Right renal pelvis (tissue), 4 donors: ENCODE data around the gene TEAD3. TPM values are rescaled to one million over a fixed set of nuclear protein-coding genes. Genes with fewer than 3 reads are reported as not detected.

Experiments
- DNase-seq, 4 donors: peaks; one replicate each; pipeline ENCODE4 v3.0.0-alpha.2; 2013; ENCODE audit warnings: low read depth in 4 of 4, low spot score in 3 of 4, missing footprints in 1 of 4
- polyA plus RNA-seq, 4 donors: library from polyadenylated mRNA; unstranded; fragments of 120-200 nt; gene quantifications; one replicate each; pipeline ENCODE4 v1.2.1, GENCODE V29; 2013; ENCODE audit not compliant: insufficient read length in 4 of 4

The TEAD3 gene
- polyA plus RNA-seq, 4 donors, result 42.6 to 53.0 (median 47.7) TPM

- no peak for DNase-seq
These were observed 68.3 kb downstream of the TEAD3 start for GRCh38 chr6:35428421-35429149.

DNA sequence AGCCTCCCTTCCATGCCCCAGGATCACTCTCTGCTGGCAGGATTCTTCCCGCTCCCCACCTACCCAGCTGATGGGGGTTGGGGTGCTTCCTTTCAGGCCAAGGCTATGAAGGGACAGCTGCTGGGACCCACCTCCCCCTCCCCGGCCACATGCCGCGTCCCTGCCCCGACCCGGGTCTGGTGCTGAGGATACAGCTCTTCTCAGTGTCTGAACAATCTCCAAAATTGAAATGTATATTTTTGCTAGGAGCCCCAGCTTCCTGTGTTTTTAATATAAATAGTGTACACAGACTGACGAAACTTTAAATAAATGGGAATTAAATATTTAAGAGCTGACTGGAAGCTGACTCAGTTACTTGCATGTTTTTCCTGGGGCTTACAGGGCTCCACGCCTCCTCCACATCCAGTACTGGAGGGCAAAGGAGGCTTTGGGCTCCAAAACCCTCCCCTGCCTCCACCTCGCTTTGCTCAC, 69.0 kb downstream of the TEAD3 start:
- no peak for DNase-seq

- DNase-seq, result no peak
These were observed 69.4 kb downstream of the TEAD3 start for GRCh38 chr6:35427435-35427834.

- DNase-seq, result no peak
These were observed 70.8 kb downstream of the TEAD3 start for GRCh38 chr6:35426074-35426473.

DNA sequence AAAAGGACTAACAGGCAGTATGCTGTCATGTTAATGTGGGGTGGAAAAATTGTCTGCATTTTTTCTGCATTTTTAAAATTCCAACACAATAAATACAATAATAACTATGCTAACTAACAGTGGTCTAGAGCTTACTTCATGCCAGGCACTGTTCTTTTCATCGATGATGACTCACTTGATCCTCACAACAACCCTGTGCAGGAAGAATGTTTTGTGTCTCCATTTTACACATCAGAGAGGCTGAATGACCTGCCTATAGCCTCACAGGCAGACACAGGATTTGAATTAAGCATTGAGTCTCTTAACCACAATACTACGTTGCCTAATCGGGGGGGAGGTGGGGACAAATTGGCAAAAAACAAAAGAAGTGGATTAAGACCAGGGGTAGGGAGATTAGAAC, 71.6 kb downstream of the TEAD3 start:
- no peak for DNase-seq

Other genes starting within 250 kb of the TEAD3 start
- gene ZNF76, start 237.3 kb downstream of the TEAD3 start, polyA plus RNA-seq, result 10 to 100 TPM; 43.4 to 50.2 (median 46.1) TPM
- 1 to 10 TPM; 2.7 to 4.1 (median 3.7) TPM for gene DEF6, start 199.3 kb downstream of the TEAD3 start, polyA plus RNA-seq
- 10 to 100 TPM; 22.5 to 27.5 (median 24.0) TPM for gene PPARD, start 154.5 kb downstream of the TEAD3 start, polyA plus RNA-seq
- gene FANCE, start 44.7 kb downstream of the TEAD3 start, polyA plus RNA-seq, result 10 to 100 TPM in 2 of 4 donors, 1 to 10 TPM in 2; 9.4 to 11.3 (median 10.4) TPM
- gene RPL10A, start 28.7 kb downstream of the TEAD3 start, polyA plus RNA-seq, result 1,000 to 10,000 TPM; 1,948 to 2,087 (median 2,028) TPM
- 1 to 10 TPM; 1.5 to 2.9 (median 2.4) TPM for gene TULP1, start 15.8 kb upstream of the TEAD3 start, polyA plus RNA-seq
- gene FKBP5, start 191.8 kb upstream of the TEAD3 start, polyA plus RNA-seq, result 10 to 100 TPM; 25.4 to 30.7 (median 28.2) TPM
- 1 to 10 TPM in 3 of 4 donors, under 1 TPM in 1; 0.90 to 1.1 (median 1.1) TPM for gene ARMC12, start 240.0 kb upstream of the TEAD3 start, polyA plus RNA-seq